Activated T-cell treated with anti-CD3 and anti-CD28 coated beads, Interleukin-2, amount 50 U/mL, for 48 hours (primary cell): Measurements from ENCODE around the gene ANGPTL2.

Experiments
- DNase-seq, 2 experiments: peaks; one replicate each; pipeline ENCODE4 v3.0.0-alpha.2; 2020

Gene ANGPTL2

DNA sequence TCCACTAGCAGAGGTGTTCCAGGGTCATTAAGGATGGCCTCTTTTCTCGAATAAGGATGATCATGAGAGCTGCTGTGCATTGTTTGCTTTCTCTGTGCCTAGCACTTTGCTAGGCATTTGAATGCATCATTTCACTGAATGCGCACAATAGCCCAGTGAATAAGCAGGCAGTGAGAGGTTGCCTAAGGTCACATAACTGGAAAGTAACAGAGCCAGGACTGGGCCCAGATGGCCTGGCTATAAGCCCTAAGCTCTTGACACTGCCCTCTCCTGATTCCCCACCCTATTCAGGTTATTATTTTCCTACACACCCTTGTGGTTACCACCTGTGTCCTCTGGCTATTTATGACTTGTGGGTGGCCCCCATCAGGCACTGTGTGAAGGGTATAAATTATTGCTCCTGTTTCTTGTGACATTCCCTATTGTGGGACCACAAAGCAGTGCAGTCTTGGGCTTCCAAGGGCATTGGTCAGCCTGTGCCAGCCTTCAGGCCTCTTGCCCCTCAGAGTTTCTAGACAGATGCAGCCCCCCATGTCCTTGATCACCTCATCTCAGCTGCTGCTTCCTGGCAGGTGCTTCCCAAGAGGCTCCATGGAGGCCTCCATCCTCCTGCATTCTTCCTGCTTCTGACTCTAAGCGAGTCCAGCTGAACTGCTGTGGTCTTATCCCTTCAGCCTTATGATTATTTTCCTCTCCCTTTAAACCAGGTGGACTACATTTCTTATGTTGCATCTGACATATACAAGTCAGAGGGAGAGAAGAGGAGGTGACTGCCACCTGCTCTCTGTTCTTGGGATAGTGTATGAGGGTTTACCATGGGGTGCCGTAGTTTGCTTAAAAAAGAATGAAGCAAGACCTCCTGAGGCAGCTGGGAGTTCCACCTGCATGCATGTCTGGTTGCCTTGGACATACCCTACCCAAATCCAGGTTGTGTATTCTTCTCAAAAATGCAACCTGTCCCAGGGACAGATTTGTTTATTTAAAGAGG is 47.6 kb downstream of the ANGPTL2 start:
- DNase-seq = no peak

GRCh38 chr9:127067603-127068220 is 54.7 kb downstream of the ANGPTL2 start:
- no peak for DNase-seq

DNA sequence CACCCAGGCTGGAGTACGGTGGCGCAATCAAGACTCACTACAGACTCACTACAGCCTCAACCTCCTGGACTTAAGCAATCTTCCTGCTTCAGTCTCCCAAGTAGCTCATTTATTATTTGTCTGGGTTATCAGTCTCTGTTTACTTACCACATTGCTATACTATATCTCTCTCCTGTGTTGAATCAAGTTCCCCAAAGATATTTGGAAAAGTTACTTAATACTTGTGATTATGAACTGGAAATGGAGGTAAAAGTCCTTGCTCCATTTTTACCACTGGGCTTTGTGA is 55.6 kb downstream of the ANGPTL2 start:
- no peak for DNase-seq

DNA sequence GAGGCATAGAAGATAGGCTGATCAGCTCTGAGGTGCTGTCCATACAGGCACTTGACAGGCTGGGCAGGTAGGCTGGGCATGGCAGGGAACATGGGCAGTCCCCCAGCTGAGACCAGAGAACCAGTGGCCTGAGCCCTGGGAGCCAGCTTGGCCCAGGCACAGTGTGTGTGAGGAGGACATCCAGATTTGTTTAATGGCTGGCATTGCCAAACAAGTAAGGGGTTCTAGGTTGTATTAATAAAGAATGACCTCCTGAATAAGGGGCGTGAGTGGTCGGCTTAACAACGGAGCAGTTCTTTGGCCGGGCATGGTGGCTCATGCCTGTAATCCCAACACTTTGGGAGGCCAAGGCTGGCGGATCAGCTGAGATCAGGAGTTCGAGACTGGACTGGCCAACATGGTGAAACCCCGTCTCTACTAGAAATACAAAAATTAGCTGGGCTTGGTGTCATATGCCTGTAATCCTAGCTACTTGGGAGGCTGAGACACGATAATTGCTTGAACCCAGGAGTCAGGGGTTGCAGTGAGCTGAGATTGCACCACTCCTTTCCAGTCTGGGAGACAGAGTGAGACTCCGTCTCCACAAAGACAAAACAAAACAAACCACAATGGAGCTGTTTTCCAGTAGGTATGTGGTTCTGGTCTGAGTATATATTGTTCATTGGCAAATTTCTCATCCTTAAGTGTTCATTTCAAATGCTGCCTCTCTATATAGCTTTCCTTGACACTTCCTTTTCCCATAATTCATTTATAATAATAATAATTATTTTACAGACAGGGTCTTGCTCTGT is 56.2 kb downstream of the ANGPTL2 start:
- DNase-seq = no peak

GRCh38 chr9:127065592-127065991 is 56.8 kb downstream of the ANGPTL2 start:
- DNase-seq = no peak

- DNase-seq = no peak
Observed at GRCh38 chr9:127064335-127064734, 58.1 kb downstream of the ANGPTL2 start.

GRCh38 chr9:127061411-127061810 is 61.0 kb downstream of the ANGPTL2 start:
- DNase-seq = no peak

- DNase-seq = no peak
Observed at GRCh38 chr9:127059765-127060361, 62.6 kb downstream of the ANGPTL2 start.

DNA sequence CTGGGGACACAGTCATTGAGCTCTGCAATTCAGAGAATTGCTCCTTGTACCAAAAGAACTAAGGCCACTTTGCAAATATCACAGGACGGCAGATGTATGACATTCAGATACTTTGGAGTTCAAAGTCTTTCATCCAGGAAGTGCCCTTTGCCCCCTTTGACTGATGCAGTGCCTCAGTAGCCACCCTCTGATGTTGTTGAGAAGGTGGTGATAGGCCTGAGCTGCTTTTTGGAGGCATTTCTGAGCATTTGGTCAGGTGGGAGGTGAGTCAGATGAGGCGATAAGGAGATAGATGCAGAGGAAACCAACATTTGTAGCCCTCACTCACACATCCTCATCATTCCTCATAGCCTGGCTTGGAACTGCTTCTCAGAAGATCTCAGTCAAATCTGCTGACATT is 63.4 kb downstream of the ANGPTL2 start:
- DNase-seq = no peak

DNA sequence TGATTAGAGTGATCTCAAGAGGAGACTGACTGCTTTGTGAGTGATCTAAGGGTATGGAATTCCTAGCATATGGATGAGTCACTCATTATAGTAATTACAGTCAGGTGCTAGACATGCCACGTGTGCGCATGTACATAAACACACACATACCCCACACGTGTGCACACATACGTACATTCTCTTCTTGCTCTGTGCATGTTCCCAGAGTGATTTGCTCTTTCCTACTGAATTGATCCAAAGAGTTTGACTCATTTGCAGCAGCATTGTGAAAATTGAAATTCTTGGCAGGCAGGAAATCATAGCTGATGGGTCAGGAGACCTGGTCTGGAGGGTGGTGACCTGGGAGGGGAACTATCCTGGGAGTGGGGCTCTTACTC is 63.8 kb downstream of the ANGPTL2 start:
- DNase-seq = no peak

GRCh38 chr9:127058011-127058644 is 64.3 kb downstream of the ANGPTL2 start:
- DNase-seq = no peak

DNA sequence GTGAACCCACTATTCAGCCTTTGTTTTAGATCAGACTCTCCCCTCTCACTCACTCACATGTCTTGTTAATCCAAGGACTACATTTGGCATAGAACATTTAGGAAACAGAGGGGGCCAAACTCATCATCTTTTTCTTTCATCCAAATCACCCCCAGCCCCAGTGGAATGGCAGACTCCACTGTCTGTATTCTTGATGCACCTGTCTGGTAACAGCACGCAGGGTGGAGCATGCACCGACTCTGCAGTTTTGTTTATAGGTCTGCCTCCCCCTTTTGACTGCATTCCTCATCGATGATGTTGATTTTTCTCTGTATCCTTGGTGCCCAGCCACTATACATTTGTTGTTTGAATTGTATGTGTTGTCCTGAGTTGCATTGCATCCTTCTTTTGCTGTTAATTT is 66.0 kb downstream of the ANGPTL2 start:
- no peak for DNase-seq

GRCh38 chr9:127055745-127056402 is 66.6 kb downstream of the ANGPTL2 start:
- DNase-seq = no peak

- peak in 1 of 2 experiments; percentile 1 for DNase-seq
Observed at GRCh38 chr9:127053960-127054359, 68.5 kb downstream of the ANGPTL2 start.

DNA sequence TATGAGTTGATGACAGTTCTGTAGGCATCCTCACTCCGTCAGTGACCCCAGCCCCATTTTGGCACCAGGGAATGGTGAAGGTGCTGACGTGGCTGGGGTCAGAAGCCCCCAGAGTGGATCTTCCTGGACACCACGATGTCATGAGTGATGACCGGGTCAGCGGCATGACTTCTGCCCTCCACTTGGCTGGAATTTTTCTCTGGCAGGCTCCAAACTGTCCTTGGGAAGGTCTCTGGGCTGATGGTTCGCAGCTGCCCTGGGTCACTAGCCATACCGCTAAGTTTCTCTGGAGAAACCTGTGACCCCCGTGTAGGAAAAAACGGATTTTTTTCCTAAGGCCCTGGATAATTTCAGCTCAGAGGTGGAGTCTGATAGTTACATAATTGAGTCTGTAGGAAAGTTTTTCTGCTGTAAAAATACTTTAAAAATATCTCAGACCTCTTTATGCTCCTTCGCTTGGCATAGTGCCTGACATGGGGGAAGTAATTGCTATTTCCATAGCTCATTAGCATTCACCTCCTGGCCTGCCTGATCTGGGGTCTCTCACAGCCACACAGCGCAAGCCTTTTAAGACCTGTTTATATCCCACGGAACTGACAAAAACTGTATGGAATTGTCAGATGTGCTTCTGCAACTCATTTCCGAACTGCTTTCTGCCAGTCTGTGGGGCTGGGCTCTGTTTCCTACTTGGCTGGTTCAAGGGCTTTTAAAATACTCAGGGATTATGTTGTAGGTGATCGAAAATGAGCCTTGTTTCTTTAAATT is 69.2 kb downstream of the ANGPTL2 start:
- peak in 1 of 2 experiments; percentile 1 for DNase-seq

- peak in 1 of 2 experiments; percentile 9 for DNase-seq
Observed at GRCh38 chr9:127051881-127052595, 70.4 kb downstream of the ANGPTL2 start.

GRCh38 chr9:127050591-127051001 is 71.8 kb downstream of the ANGPTL2 start:
- no peak for DNase-seq

- peak in 1 of 2 experiments; percentile 2 for DNase-seq
Observed at GRCh38 chr9:127050152-127050551, 72.3 kb downstream of the ANGPTL2 start.

DNA sequence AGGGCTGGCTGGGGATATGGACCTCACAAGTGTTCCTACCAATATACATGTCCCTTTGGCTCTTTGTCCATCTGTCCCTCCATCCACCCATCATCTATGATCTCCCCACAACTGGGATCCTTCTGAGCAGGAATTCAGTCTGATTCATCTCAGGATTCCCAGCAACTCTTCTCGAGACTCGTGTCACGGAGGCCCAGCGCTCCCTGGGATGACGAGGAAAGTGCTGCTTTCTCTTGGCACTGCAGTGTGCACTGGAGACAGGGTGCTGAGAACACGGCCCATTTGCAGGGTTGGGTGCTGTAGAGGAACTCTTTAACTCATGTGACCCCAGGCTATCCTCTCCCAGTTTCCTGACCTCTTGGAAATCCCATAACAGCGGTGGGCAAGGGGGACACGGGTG is 72.9 kb downstream of the ANGPTL2 start:
- no peak for DNase-seq

GRCh38 chr9:127049044-127049443 is 73.4 kb downstream of the ANGPTL2 start:
- peak in 1 of 2 experiments; percentile 38 for DNase-seq

GRCh38 chr9:127047971-127048370 is 74.5 kb downstream of the ANGPTL2 start:
- no peak for DNase-seq
